ENCODE results near the gene RXRB.

Gene RXRB

DNA sequence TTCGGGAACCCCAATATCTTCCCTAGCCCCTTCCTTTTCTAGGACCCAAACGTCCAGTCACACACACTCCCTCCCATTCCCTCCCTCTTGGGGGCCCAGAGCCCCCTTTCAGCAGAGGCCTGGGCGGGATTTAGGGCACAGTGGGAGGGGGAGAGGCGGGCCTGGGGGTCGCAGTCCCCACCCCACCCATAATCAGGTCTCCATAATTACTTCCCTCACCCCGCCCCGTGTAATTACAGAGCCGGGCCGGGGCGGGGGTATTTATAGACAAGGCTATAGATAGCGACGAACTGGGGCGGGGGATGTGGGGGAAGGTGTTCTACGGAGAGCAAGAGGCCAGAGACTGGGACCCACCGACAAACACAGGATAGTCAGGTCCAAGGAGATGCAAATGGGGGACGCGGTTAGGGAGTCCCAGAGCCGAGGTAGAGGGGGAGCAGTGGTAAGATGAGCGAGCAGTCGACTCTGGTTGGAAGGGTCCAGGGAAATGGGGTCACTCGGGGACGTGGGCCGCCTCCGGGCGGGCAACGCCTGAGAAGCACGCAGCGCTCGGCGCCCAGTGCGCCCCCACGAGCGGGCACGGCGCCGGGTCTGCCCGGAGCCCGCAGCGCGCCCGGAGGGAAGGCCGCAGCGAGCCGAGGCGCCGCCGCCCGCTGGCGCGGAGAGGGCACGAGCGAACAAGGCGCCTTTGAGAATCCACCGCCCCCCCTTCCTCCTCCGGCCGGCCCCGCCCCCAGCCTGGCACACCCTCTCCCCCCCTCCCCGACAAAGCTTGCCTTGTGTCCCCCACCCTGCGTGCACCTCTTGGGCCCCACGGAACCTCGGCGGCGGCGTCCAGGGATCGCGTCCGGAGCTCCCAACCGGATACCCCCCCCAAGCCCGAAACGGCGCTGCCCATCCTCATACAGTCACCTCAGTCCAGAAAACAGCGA, 7.5 kb downstream of the RXRB start:
- Histone ChIP-seq H3K4me1 (ENCODE audit: insufficient read depth, low read length, severe bottlenecking) (peaks cover 14% of the 10 kb centered on the region), H3K4me2 (ENCODE audit: low read length) (peak overlapping the region; percentile 47; the same call in 1 of the 2 replicates), H3K36me3 (ENCODE audit: insufficient read depth, low read length) (peaks cover 35% of the 10 kb centered on the region), H3K9me3 (ENCODE audit: low read length) (no peaks in the 10 kb centered on the region), H3K9ac (ENCODE audit: low read length) (no peak overlapping the region), H3F3A (ENCODE audit: insufficient read depth, low read length) (no peaks in the 10 kb centered on the region), H3K4me3 (ENCODE audit: low read depth, low read length, poor library complexity, severe bottlenecking) (peak overlapping the region; percentile 36), H2AFZ (ENCODE audit: low read length) (no peak overlapping the region), H3K79me2 (ENCODE audit: insufficient read depth, low read length) (no peaks in the 10 kb centered on the region), H3K27ac (ENCODE audit: low read depth, low read length, poor library complexity, severe bottlenecking) (no peak overlapping the region), H4K20me1 (ENCODE audit: insufficient read depth, low read length) (no peaks in the 10 kb centered on the region), H3K9me2 (ENCODE audit: low read depth, low read length) (no peaks in the 10 kb centered on the region), H3K27me3 (ENCODE audit: insufficient read depth, low read length) (peaks cover 13% of the 10 kb centered on the region; the same call in 1 of the 2 replicates)
- TF ChIP-seq EZH2 (IDR thresholded peaks at IDR 0.05; ENCODE audit: borderline replicate concordance, low read length) (no peak), CTCF (IDR thresholded peaks at IDR 0.05; ENCODE audit: low read length) (no peak)

DNA sequence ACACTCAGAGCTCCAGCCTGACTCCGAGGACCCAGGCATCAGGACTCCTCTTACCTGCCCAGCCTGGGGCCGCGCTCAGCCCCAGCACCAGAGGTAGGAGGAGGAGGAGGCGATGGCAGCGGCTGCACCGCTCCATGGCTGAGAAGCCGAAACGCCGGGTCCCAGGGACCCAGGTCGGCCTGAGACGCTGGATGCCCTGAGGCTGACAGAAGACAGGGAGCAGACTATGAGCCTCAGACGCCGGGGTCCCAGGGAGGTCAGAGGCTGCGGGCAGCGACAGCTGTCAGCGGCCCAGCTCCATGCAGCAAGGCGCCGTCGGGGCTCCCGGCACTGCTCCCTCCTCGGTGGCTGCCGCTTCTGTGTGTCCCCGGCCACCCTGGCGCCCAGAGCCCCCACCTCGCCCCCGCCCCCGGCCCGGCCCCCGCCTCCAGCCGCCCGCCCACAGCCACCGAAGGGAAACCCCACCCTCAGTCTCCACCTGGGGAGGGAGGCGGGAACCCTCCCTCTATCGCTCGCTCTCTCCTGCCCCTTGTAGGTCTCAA, 8.3 kb downstream of the RXRB start, which contains the start of gene COL11A2:
Gene COL11A2 (minus strand): TSS at position 363 of the 542 bp plus-strand sequence. CDS start 227 bp downstream, at position 136.
- Histone ChIP-seq H2AFZ (ENCODE audit: low read length) (no peak within 1 kb of the TSS), H3K4me2 (ENCODE audit: low read length) (peak within 1 kb of the TSS; percentile 47; the same call in 1 of the 2 replicates), H3K27ac (ENCODE audit: low read depth, low read length, poor library complexity, severe bottlenecking) (no peak within 1 kb of the TSS), H4K20me1 (ENCODE audit: insufficient read depth, low read length) (no peaks in the 10 kb centered on the region), H3K9ac (ENCODE audit: low read length) (no peak within 1 kb of the TSS), H3K79me2 (ENCODE audit: insufficient read depth, low read length) (no peaks in the 10 kb centered on the region), H3K4me3 (ENCODE audit: low read depth, low read length, poor library complexity, severe bottlenecking) (peak within 1 kb of the TSS; percentile 36), H3K36me3 (ENCODE audit: insufficient read depth, low read length) (peaks cover 33% of the 10 kb centered on the region), H3K9me3 (ENCODE audit: low read length) (no peaks in the 10 kb centered on the region), H3K27me3 (ENCODE audit: insufficient read depth, low read length) (peaks cover 13% of the 10 kb centered on the region; the same call in 1 of the 2 replicates), H3K9me2 (ENCODE audit: low read depth, low read length) (no peaks in the 10 kb centered on the region), H3F3A (ENCODE audit: insufficient read depth, low read length) (no peaks in the 10 kb centered on the region), H3K4me1 (ENCODE audit: insufficient read depth, low read length, severe bottlenecking) (peaks cover 10% of the 10 kb centered on the region)
- TF ChIP-seq EZH2 (IDR thresholded peaks at IDR 0.05; ENCODE audit: borderline replicate concordance, low read length), result no peak
- TF ChIP-seq CTCF (IDR thresholded peaks at IDR 0.05; ENCODE audit: low read length), result no peak

GRCh38 chr6:33191383-33192104, 8.9 kb downstream of the RXRB start:
- Histone ChIP-seq H3K27me3 (ENCODE audit: insufficient read depth, low read length) (peaks cover 13% of the 10 kb centered on the region), H2AFZ (ENCODE audit: low read length) (no peak overlapping the region), H3K9ac (ENCODE audit: low read length) (no peak overlapping the region), H3K36me3 (ENCODE audit: insufficient read depth, low read length) (peaks cover 30% of the 10 kb centered on the region), H3K79me2 (ENCODE audit: insufficient read depth, low read length) (no peaks in the 10 kb centered on the region), H3K9me3 (ENCODE audit: low read length) (no peaks in the 10 kb centered on the region), H3K4me3 (ENCODE audit: low read depth, low read length, poor library complexity, severe bottlenecking) (no peak overlapping the region), H3K4me1 (ENCODE audit: insufficient read depth, low read length, severe bottlenecking) (peaks cover 10% of the 10 kb centered on the region), H3K4me2 (ENCODE audit: low read length) (no peak overlapping the region), H3F3A (ENCODE audit: insufficient read depth, low read length) (no peaks in the 10 kb centered on the region), H4K20me1 (ENCODE audit: insufficient read depth, low read length) (no peaks in the 10 kb centered on the region), H3K9me2 (ENCODE audit: low read depth, low read length) (no peaks in the 10 kb centered on the region), H3K27ac (ENCODE audit: low read depth, low read length, poor library complexity, severe bottlenecking) (no peak overlapping the region)
- TF ChIP-seq CTCF (IDR thresholded peaks at IDR 0.05; ENCODE audit: low read length) (no peak), EZH2 (IDR thresholded peaks at IDR 0.05; ENCODE audit: borderline replicate concordance, low read length) (no peak)
